SK-N-DZ (cell line): ENCODE measurements around the gene CUX1.

ENCODE experiments used
- DNase-seq: peaks from one replicate; pipeline ENCODE4 v3.0.0-alpha.2; 2015; ENCODE audit warnings: low spot score

The CUX1 gene

GRCh38 chr7:101893341-101894082, 76.1 kb downstream of the CUX1 start:
- DNase-seq: no peak

GRCh38 chr7:101896316-101896715, 78.9 kb downstream of the CUX1 start:
- DNase-seq: no peak

GRCh38 chr7:101896941-101897340, 79.5 kb downstream of the CUX1 start:
- no peak for DNase-seq

- DNase-seq: no peak
Measured at GRCh38 chr7:101898106-101898505, 80.7 kb downstream of the CUX1 start.

GRCh38 chr7:101899616-101900015, 82.2 kb downstream of the CUX1 start:
- DNase-seq: no peak

DNA sequence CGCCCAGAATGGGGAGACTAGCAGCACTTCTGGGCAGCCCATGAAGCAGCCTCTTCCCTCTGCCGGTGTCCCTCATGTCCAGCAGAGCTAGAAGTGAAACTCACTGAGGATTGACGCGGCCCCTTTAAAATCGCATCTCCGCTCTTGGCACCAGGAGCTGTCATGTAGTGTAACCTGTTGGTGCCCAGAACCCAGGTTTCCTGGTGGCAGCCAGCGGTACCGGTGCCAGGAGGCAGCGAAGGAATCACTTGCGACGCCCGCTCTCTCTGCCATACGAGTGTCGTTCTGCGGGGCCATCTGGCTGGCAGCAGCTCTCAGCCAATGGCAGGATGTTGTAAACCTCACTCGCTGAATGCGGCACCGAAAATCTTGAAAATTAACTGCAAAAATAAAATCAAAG, 82.7 kb downstream of the CUX1 start:
- DNase-seq: no peak

DNA sequence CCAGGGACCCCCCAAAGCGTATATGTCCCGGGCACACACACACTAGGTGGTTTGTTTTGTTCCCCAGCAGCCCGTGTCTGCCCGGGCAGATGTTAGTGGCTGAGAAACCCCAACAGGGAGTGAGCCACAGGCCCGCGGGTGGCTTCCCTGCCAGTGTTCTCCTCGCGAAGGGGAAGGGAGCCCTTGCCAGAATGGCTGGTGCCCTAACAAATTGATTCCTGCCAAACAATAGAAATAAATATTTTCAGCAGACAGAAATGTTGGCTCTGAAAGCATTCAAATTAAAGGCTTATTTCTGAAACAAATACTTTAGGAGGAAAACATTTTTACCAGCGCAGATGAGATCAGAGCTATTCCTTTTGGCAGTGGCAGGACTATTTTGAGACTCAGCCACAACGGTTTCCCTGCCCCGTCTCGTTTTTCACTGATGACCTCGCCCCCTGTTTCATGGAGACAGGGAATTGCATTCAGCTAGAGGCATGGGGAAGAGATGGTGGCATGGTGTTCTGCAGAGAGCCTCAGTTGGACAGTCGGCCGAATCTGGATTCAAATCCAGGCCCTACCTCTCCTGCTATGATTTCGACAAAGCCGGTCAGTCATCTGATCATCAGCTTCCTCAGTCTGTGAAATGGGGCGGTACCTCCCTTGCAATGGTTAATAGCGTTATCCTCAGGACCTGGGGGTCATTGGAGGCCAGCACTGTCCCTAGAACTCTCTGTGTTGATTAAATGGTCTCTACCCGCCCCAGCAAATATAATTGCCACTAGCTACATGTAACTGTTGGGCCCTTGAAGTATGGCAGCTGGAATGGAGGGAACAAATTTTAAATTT, 84.5 kb downstream of the CUX1 start:
- DNase-seq: no peak

DNA sequence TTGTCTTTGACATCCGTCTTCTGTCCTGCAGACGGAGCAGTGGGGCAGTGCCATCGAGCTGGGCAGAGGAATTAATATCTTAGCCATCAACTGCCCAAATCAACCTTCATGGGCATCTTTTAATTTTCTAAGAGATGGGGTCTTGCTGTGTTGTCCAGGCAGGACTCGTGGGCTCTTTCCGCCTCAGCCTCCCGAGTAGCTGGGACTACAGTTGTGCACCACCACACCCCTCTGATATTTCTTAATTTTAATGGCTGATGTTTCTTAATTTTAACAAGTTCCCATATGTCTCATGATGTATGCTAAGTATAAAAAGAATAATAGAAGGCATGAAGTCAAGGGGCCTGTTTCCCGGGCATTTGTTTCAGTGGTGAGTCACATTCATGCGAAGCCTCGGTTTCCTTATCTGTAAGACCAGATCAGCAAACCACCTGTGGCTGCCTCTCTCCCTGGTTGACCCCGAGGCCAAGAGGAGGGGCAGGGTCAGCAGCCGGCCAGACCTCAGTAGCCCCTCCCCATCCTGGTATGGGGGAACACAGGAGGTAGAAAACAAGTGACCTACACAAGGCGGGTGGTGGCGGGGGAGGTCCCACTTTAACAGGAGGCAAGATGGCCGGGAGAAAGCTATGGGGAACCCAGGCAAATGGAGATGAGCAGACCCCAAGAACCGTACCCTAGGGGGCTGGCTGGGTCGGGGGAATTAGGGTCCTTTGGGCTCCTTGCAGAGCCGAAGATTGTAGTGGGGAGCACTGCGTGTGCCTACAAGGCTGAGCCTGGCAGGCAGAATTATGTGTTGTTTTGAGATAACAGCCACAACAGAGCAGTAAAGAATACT, 85.5 kb downstream of the CUX1 start:
- DNase-seq: no peak

DNA sequence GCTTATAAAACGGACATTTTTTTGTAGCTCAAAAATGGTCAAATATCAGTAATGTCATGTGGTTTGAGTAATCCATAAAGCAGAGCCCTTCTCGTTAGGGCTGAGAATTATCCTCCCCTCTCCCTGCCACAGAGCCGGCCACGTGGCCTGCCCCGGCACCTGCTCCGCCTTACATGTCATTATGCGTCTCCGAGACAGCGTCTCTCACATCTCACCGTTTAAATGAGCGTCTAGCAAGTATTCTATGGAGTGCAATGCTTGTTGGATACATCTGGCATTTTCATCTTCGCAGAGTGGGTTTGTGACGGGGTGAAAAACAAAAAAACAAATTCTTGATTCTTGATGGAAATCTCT, 86.1 kb downstream of the CUX1 start:
- DNase-seq: no peak

GRCh38 chr7:101904019-101904418, 86.6 kb downstream of the CUX1 start:
- no peak for DNase-seq

- DNase-seq: no peak
Measured at GRCh38 chr7:101905203-101905865, 87.9 kb downstream of the CUX1 start.

DNA sequence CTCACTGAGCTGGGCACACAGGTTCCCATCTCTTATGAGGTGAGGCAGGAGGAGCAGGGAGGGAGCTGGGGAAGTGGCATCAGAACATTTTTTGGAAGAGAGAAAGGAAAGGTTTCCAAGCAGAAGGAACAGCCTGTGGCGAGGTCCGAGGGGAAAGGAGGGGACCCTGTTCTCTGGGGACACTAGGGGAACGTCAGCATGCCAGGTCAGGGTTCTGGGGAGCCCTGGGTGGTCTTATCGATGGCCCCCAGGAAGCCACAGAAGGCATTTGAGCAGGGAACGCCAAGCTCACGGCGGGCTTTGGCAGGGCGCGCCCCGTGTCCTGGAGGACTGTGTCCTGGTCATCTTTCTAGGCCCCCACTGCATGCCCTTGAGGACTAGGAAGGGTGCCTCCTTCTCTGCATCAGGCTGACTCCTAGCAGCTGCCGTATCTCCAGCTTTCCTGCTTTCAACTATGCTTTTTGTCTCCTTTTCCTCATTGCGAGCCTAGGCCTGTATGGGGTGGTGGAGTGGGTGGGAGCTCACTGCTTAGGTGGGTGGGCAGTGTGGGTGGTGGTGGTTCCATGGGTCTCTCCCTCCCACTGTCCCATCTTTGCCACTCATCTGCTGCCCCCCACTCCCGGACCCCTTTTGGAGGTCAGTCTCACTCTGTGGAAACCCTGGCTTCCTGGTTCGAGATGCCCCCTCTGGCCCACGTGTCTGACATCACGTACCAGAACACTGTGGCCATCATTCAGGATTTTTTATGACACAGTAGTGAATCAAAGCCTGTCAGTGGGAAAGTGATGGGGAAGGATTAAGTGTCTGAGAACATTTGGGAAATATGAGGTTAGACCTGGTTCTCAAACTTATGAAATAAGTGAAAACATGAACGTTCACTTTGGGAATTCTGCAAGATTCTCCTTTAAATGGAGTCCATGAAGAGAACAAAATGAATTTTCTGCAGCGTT, 89.1 kb downstream of the CUX1 start:
- DNase-seq: no peak

GRCh38 chr7:101910991-101911799, 93.8 kb downstream of the CUX1 start:
- DNase-seq: no peak

GRCh38 chr7:101911800-101912715, 94.6 kb downstream of the CUX1 start:
- DNase-seq: peak; percentile 56

GRCh38 chr7:101912716-101913110, 95.3 kb downstream of the CUX1 start:
- no peak for DNase-seq

GRCh38 chr7:101913247-101913721, 95.9 kb downstream of the CUX1 start:
- DNase-seq: no peak

GRCh38 chr7:101913851-101914250, 96.4 kb downstream of the CUX1 start:
- no peak for DNase-seq

DNA sequence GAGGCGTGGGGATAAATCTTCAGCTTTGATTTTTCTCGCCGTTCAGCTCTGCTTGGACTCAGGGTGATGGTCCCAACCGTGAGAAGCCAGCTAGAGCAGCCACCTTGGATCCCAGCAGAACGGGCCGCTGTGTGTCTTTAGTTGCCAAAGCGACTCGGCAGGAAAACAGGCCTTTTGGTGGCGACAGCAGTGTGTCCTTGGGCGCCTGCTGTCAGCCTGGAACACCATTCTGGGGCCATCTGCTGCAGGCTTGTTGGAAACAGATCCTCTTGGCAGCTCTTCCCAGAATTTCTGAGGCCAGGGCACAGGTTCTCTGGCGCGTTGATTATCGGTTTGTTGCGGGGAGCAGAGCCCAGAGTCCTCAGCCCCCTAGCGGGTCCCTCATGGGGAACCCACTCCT, 97.6 kb downstream of the CUX1 start:
- no peak for DNase-seq
